Osteocyte (in vitro differentiated cells): ENCODE results near the gene EPM2AIP1. TPM values are rescaled to one million over a fixed set of nuclear protein-coding genes. Genes with fewer than 3 reads are reported as not detected.

Source experiments
- DNase-seq: peaks from one replicate; pipeline ENCODE4 v3.0.0; 2021; ENCODE audit warnings: mixed read lengths; ENCODE audit not compliant: unreplicated experiment; ENCODE audit errors: extremely low spot score
- H3K27ac Mint-ChIP-seq: one replicate; pipeline ENCODE4 v1.8.0; 2021; ENCODE audit warnings: mild to moderate bottlenecking, mixed read lengths; ENCODE audit not compliant: unreplicated experiment
- H3K27me3 Mint-ChIP-seq: one replicate; pipeline ENCODE4 v1.8.0; 2021; ENCODE audit warnings: mixed read lengths; ENCODE audit not compliant: unreplicated experiment
- H3K36me3 Mint-ChIP-seq: one replicate; pipeline ENCODE4 v1.8.0; 2021; ENCODE audit warnings: mixed read lengths; ENCODE audit not compliant: unreplicated experiment
- H3K4me1 Mint-ChIP-seq: one replicate; pipeline ENCODE4 v1.8.0; 2021; ENCODE audit warnings: mixed read lengths; ENCODE audit not compliant: unreplicated experiment
- H3K4me3 Mint-ChIP-seq: one replicate; pipeline ENCODE4 v1.8.0; 2021; ENCODE audit warnings: mild to moderate bottlenecking, moderate library complexity, mixed read lengths; ENCODE audit not compliant: unreplicated experiment
- H3K9me3 Mint-ChIP-seq: one replicate; pipeline ENCODE4 v1.8.0; 2021; ENCODE audit warnings: mixed read lengths; ENCODE audit not compliant: unreplicated experiment
- total RNA-seq: library from RNA; stranded (reverse); gene quantifications from 2 replicates; pipeline ENCODE4 v1.2.1, GENCODE V29; 2021
- TF ChIP-seq, protein P1 (sequence below): fragments of 200-600 bp; sonication (generic); IDR thresholded peaks from 2 replicates; pipeline ENCODE4 v1.5.0; 2021; ENCODE audit warnings: antibody characterized with exemption, mild to moderate bottlenecking, moderate library complexity

EPM2AIP1 gene
- total RNA-seq, 1 donor from 2014 or later, result 24.5 TPM

- TF ChIP-seq, protein P1, sequence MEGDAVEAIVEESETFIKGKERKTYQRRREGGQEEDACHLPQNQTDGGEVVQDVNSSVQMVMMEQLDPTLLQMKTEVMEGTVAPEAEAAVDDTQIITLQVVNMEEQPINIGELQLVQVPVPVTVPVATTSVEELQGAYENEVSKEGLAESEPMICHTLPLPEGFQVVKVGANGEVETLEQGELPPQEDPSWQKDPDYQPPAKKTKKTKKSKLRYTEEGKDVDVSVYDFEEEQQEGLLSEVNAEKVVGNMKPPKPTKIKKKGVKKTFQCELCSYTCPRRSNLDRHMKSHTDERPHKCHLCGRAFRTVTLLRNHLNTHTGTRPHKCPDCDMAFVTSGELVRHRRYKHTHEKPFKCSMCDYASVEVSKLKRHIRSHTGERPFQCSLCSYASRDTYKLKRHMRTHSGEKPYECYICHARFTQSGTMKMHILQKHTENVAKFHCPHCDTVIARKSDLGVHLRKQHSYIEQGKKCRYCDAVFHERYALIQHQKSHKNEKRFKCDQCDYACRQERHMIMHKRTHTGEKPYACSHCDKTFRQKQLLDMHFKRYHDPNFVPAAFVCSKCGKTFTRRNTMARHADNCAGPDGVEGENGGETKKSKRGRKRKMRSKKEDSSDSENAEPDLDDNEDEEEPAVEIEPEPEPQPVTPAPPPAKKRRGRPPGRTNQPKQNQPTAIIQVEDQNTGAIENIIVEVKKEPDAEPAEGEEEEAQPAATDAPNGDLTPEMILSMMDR, result no peak
- no peak overlapping the region for H3K4me3 Mint-ChIP-seq
- peaks cover 40% of the 10 kb centered on the region for H3K36me3 Mint-ChIP-seq
- H3K27me3 Mint-ChIP-seq, result no peaks in the 10 kb centered on the region
- H3K9me3 Mint-ChIP-seq, result peaks cover 9% of the 10 kb centered on the region
- peaks cover 5% of the 10 kb centered on the region for H3K4me1 Mint-ChIP-seq
- no peak overlapping the region for H3K27ac Mint-ChIP-seq
- no peak for DNase-seq
These were observed 36.2 kb upstream of the EPM2AIP1 start for GRCh38 chr3:37029111-37029510.

DNA sequence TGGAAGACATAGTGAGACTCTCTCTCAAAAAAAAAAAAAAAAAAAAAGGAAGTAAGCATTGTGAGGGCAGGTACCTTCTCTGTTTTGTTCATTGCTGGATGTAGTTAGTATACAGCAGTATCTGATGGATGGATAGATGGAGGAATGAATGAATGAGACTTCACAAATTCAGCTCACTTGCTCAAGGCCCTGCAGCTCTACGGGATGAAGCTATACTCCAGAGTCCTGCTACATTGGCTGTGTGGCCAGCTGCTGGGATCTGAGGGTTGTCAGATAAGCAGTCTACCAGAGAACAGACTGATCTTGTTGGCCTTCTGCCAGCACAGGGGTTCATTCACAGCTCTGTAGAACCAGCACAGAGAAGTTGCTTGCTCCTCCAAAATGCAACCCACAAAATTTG is 35.4 kb upstream of the EPM2AIP1 start:
- TF ChIP-seq, protein P1, result no peak
- H3K4me1 Mint-ChIP-seq, result peaks cover 5% of the 10 kb centered on the region
- no peaks in the 10 kb centered on the region for H3K27me3 Mint-ChIP-seq

GRCh38 chr3:37026851-37027250 is 33.9 kb upstream of the EPM2AIP1 start:
- Mint-ChIP-seq H3K27ac (no peak overlapping the region), H3K36me3 (peaks cover 48% of the 10 kb centered on the region), H3K4me1 (peaks cover 5% of the 10 kb centered on the region), H3K4me3 (no peak overlapping the region), H3K9me3 (peaks cover 6% of the 10 kb centered on the region), H3K27me3 (no peaks in the 10 kb centered on the region)
- DNase-seq, result no peak
- TF ChIP-seq, protein P1, result no peak

More for the DNA sequence above, 35.4 kb upstream of the EPM2AIP1 start:
- Mint-ChIP-seq H3K4me3 (no peak overlapping the region), H3K9me3 (peaks cover 6% of the 10 kb centered on the region), H3K27ac (no peak overlapping the region), H3K36me3 (peaks cover 42% of the 10 kb centered on the region)
- no peak for DNase-seq

GRCh38 chr3:37025561-37026335 is 32.8 kb upstream of the EPM2AIP1 start:
- DNase-seq, result no peak
- no peak overlapping the region for H3K4me3 Mint-ChIP-seq
- no peaks in the 10 kb centered on the region for H3K27me3 Mint-ChIP-seq
- TF ChIP-seq, protein P1, result no peak
- peaks cover 5% of the 10 kb centered on the region for H3K4me1 Mint-ChIP-seq
- H3K36me3 Mint-ChIP-seq, result peaks cover 52% of the 10 kb centered on the region
- H3K27ac Mint-ChIP-seq, result no peak overlapping the region
- peaks cover 6% of the 10 kb centered on the region for H3K9me3 Mint-ChIP-seq

GRCh38 chr3:37024820-37025405 is 32.0 kb upstream of the EPM2AIP1 start:
- TF ChIP-seq, protein P1, result no peak

More at GRCh38 chr3:37024820-37025405, 32.0 kb upstream of the EPM2AIP1 start:
- Mint-ChIP-seq H3K9me3 (peaks cover 6% of the 10 kb centered on the region), H3K4me1 (no peaks in the 10 kb centered on the region), H3K27ac (no peak overlapping the region), H3K4me3 (no peak overlapping the region), H3K27me3 (no peaks in the 10 kb centered on the region), H3K36me3 (peaks cover 56% of the 10 kb centered on the region)
- no peak for DNase-seq
